ENCODE results near the gene PRRX2.

DNA sequence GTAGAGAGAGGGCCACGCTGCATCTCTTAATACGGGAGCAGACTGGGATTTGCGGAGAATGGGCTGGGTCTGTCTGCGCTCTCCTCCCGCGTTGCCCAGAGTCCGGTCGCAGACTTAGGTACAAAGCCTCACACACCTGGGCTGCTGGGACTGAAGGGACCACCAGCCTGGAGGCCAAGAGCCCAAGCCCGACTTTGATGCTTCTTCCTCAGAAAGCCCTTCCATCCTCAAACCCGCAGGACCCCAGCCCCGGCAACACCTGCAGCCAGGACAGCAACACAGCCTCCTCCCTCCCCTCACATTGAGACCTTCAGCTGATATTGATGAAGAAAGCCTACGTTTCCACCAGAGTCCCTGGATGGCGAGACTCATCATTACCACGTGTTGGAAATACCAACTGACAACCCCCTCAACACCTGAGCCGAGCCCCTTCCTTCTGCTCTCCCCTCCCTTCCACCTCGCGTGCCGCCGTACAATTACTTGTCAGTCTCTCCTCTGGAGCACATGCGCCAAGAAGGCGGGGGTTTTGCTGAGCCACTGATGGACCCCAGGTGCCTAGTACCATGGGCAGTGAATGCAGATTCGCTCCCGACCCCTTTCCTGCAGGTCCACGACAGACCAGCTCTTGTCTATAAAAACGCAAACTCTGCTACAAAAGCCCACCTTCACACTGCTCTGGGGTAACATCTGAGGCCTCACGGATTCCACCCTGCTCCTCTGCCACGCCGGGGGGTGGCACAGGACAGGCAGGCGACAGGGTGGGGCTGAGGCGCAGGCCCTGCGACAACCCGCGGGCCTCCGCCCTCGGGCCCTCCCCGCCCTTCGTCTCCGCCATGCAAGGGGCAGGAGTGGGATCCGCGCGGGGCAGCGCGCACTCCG, 24.3 kb upstream of the PRRX2 start:
- TF ChIP-seq, protein P1, sequence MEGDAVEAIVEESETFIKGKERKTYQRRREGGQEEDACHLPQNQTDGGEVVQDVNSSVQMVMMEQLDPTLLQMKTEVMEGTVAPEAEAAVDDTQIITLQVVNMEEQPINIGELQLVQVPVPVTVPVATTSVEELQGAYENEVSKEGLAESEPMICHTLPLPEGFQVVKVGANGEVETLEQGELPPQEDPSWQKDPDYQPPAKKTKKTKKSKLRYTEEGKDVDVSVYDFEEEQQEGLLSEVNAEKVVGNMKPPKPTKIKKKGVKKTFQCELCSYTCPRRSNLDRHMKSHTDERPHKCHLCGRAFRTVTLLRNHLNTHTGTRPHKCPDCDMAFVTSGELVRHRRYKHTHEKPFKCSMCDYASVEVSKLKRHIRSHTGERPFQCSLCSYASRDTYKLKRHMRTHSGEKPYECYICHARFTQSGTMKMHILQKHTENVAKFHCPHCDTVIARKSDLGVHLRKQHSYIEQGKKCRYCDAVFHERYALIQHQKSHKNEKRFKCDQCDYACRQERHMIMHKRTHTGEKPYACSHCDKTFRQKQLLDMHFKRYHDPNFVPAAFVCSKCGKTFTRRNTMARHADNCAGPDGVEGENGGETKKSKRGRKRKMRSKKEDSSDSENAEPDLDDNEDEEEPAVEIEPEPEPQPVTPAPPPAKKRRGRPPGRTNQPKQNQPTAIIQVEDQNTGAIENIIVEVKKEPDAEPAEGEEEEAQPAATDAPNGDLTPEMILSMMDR (IDR thresholded peaks at IDR 0.05; ENCODE audit: poor library complexity): no peak
- TF ChIP-seq EZH2 (IDR thresholded peaks at IDR 0.05; ENCODE audit: borderline replicate concordance): no peak
